IMR-90 (cell line): ENCODE data around the gene LILRB1.
"Not testable (repeated sequence)": the region's sequence is repeated elsewhere in the genome, so short reads cannot be mapped to it uniquely, and the experiment has no call there.

Experiments
- CEBPB ChIP-seq: IDR thresholded peaks from 2 replicates; pipeline ENCODE4 v1.6.1; 2012; ENCODE audit warnings: low read depth, low read length, improper control_type of control experiment
- CHD1 ChIP-seq: IDR thresholded peaks from 2 replicates; pipeline ENCODE4 v1.6.1; 2012; ENCODE audit warnings: low read depth, low read length, improper control_type of control experiment
- ELK1 ChIP-seq: fragments of 150-350 bp; IDR thresholded peaks from 2 replicates; pipeline ENCODE4 v1.6.1; 2016; ENCODE audit warnings: low read depth, mild to moderate bottlenecking, low read length, moderate library complexity, borderline replicate concordance
- FOS ChIP-seq: fragments of 150-350 bp; IDR thresholded peaks from 2 replicates; pipeline ENCODE4 v1.6.1; 2016; ENCODE audit warnings: low read depth, low read length
- NFE2L2 ChIP-seq: fragments of 150-350 bp; IDR thresholded peaks from 2 replicates; pipeline ENCODE4 v1.6.1; 2016; ENCODE audit warnings: low read depth, mild to moderate bottlenecking, low read length
- POLR2A ChIP-seq: IDR thresholded peaks from 2 replicates; pipeline ENCODE4 v1.6.1; 2012; ENCODE audit warnings: mild to moderate bottlenecking, low read depth, low read length
- RAD21 ChIP-seq: IDR thresholded peaks from 2 replicates; pipeline ENCODE4 v1.6.1; 2012; ENCODE audit warnings: low read length, improper control_type of control experiment
- RCOR1 ChIP-seq: IDR thresholded peaks from 2 replicates; pipeline ENCODE4 v1.6.1; 2012; ENCODE audit warnings: mild to moderate bottlenecking, low read length, improper control_type of control experiment; ENCODE audit not compliant: insufficient replicate concordance
- RFX5 ChIP-seq: IDR thresholded peaks from 2 replicates; pipeline ENCODE4 v1.8.0; 2012; ENCODE audit warnings: low read depth, mild to moderate bottlenecking, low read length, moderate library complexity
- SMC3 ChIP-seq: fragments of 150-350 bp; IDR thresholded peaks from 2 replicates; pipeline ENCODE4 v1.6.1; 2016; ENCODE audit warnings: low read depth, mild to moderate bottlenecking, antibody characterized with exemption, low read length, moderate library complexity
- USF2 ChIP-seq: fragments of 150-350 bp; IDR thresholded peaks from 2 replicates; pipeline ENCODE4 v1.6.1; 2017; ENCODE audit warnings: mild to moderate bottlenecking, antibody characterized with exemption, low read length, low read depth
- TF ChIP-seq, protein P1 (sequence below): conservative IDR thresholded peaks from 2 replicates; pipeline ENCODE4 v1.5.1; 2012; ENCODE audit warnings: mild to moderate bottlenecking, low read depth, low read length, improper control_type of control experiment

GRCh38 chr19:54642953-54643352 lies 12.7 kb downstream of the LILRB1 start:
- TF ChIP-seq, protein P1, sequence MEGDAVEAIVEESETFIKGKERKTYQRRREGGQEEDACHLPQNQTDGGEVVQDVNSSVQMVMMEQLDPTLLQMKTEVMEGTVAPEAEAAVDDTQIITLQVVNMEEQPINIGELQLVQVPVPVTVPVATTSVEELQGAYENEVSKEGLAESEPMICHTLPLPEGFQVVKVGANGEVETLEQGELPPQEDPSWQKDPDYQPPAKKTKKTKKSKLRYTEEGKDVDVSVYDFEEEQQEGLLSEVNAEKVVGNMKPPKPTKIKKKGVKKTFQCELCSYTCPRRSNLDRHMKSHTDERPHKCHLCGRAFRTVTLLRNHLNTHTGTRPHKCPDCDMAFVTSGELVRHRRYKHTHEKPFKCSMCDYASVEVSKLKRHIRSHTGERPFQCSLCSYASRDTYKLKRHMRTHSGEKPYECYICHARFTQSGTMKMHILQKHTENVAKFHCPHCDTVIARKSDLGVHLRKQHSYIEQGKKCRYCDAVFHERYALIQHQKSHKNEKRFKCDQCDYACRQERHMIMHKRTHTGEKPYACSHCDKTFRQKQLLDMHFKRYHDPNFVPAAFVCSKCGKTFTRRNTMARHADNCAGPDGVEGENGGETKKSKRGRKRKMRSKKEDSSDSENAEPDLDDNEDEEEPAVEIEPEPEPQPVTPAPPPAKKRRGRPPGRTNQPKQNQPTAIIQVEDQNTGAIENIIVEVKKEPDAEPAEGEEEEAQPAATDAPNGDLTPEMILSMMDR = not testable (repeated sequence)
- TF ChIP-seq POLR2A, RAD21, FOS, USF2, NFE2L2, RCOR1, SMC3, ELK1, CEBPB, CHD1, RFX5: not testable (repeated sequence)
